Measurements from ENCODE around the gene PRDX2.

Gene PRDX2

GRCh38 chr19:12792051-12792852, 9.3 kb downstream of the PRDX2 start:
- no peak for DNase-seq (ENCODE audit: low read depth, low spot score)

GRCh38 chr19:12791345-12792050, 10.1 kb downstream of the PRDX2 start, which contains the start of gene JUNB:
JUNB (plus strand) TSS chr19:12791486; CDS start chr19:12791772, 286 bp downstream.
- peak; percentile 90 for DNase-seq (ENCODE audit: low read depth, low spot score)

- DNase-seq (ENCODE audit: low read depth, low spot score), result no peak
Measured at GRCh38 chr19:12790628-12791344, 10.8 kb downstream of the PRDX2 start.

- DNase-seq (ENCODE audit: low read depth, low spot score), result no peak
Measured at GRCh38 chr19:12789904-12790619, 11.5 kb downstream of the PRDX2 start.

GRCh38 chr19:12789098-12789903, 12.3 kb downstream of the PRDX2 start:
- DNase-seq (ENCODE audit: low read depth, low spot score), result no peak

GRCh38 chr19:12788682-12789097, 12.9 kb downstream of the PRDX2 start:
- no peak for DNase-seq (ENCODE audit: low read depth, low spot score)

GRCh38 chr19:12788042-12788681, 13.4 kb downstream of the PRDX2 start:
- DNase-seq (ENCODE audit: low read depth, low spot score), result no peak

GRCh38 chr19:12787458-12787857, 14.1 kb downstream of the PRDX2 start:
- DNase-seq (ENCODE audit: low read depth, low spot score), result no peak

GRCh38 chr19:12786952-12787351, 14.6 kb downstream of the PRDX2 start:
- DNase-seq (ENCODE audit: low read depth, low spot score), result no peak

- DNase-seq (ENCODE audit: low read depth, low spot score), result no peak
Measured at GRCh38 chr19:12786141-12786870, 15.3 kb downstream of the PRDX2 start.

- no peak for DNase-seq (ENCODE audit: low read depth, low spot score)
Measured at GRCh38 chr19:12785431-12786031, 16.1 kb downstream of the PRDX2 start.

GRCh38 chr19:12784871-12785430, 16.6 kb downstream of the PRDX2 start:
- no peak for DNase-seq (ENCODE audit: low read depth, low spot score)

GRCh38 chr19:12784394-12784870, 17.2 kb downstream of the PRDX2 start:
- DNase-seq (ENCODE audit: low read depth, low spot score), result no peak

- DNase-seq (ENCODE audit: low read depth, low spot score), result no peak
Measured at GRCh38 chr19:12783849-12784393, 17.7 kb downstream of the PRDX2 start.

- DNase-seq (ENCODE audit: low read depth, low spot score), result no peak
Measured at GRCh38 chr19:12783291-12783848, 18.2 kb downstream of the PRDX2 start.

GRCh38 chr19:12782424-12783290, 18.9 kb downstream of the PRDX2 start:
- peak; percentile 67 for DNase-seq (ENCODE audit: low read depth, low spot score)

GRCh38 chr19:12782174-12782423, 19.5 kb downstream of the PRDX2 start:
- DNase-seq (ENCODE audit: low read depth, low spot score), result no peak

Data from activated naive CD8-positive, alpha-beta T cell treated with anti-CD3 and anti-CD28 coated beads, Interleukin-2, amount 50 U/mL, for 16 hours (primary cell).